HepG2 (cell line): ENCODE results near the gene C2CD3. TPM values are rescaled to one million over a fixed set of nuclear protein-coding genes. Genes with fewer than 3 reads are reported as not detected.
A peak's percentile ranks its signal among the peaks of the same experiment; 100 is the strongest.

Experiments used
- ATAC-seq: fragments of 200-7000 bp; cut with Tn5 transposase; 3 replicates; pipeline ENCODE4 v1.9.1; 2020; ENCODE audit warnings: mild to moderate bottlenecking, moderate library complexity
- BruUV-seq: library from RNA; stranded (reverse); fragments of 400-500 nt; replicated peaks from 2 replicates; lab custom pipeline; 2021; lab: Mats Ljungman, UMichigan
- CTCF ChIA-PET: fragments of 300-600 bp; formaldehyde crosslinking; extraction: SDS; loops from one replicate; lab custom pipeline; 2021; ENCODE audit warnings: low total read pairs, inconsistent platforms, low intra/inter-chr PET ratio; lab: Yijun Ruan, JAX
- POLR2A ChIA-PET: fragments of 350-600 bp; sonication (Branson Sonifier 250); formaldehyde crosslinking; loops from one replicate; lab custom pipeline; 2020; ENCODE audit warnings: antibody characterized with exemption, inconsistent platforms; lab: Yijun Ruan, JAX
- DNase-seq: peaks from one replicate; pipeline ENCODE4 v3.0.0-alpha.2; 2015; ENCODE audit warnings: low spot score
- FAIRE-seq: peaks from 3 replicates; lab custom pipeline; 2011; peaks lifted over from hg19 to GRCh38; lab: Jason Lieb, UNC
- H2AFZ ChIP-seq: one replicate; pipeline ENCODE4 v1.6.1; 2011; ENCODE audit warnings: low read length, inconsistent platforms
- H3K27ac ChIP-seq: fragments of 300-600 bp; 3 replicates; pipeline ENCODE4 v1.8.0; 2011; ENCODE audit warnings: mixed run types, mild to moderate bottlenecking, mixed read lengths, low read length, inconsistent platforms; ENCODE audit not compliant: insufficient read depth; ENCODE audit errors: extremely low read length
- H3K27me3 ChIP-seq, 2 experiments: fragments of 200-600 bp in 1 of 2; 2 replicates in 1 of 2; 3 replicates in 1 of 2; pipeline versions ENCODE4 v1.6.0 to v1.8.0; 2011; ENCODE audit warnings: low read length in 2 of 2, mild to moderate bottlenecking in 2 of 2, moderate library complexity in 2 of 2, inconsistent platforms in 1 of 2; ENCODE audit not compliant: insufficient read depth in 2 of 2, control insufficient read depth in 1 of 2
- H3K36me3 ChIP-seq, 2 experiments: fragments of 200-600 bp in 1 of 2; replicated peaks in 1 of 2; 2 replicates in 1 of 2; 3 replicates in 1 of 2; pipeline versions ENCODE4 v1.5.1 to v1.8.0; 2011; ENCODE audit warnings: low read length in 2 of 2, inconsistent platforms in 1 of 2; ENCODE audit not compliant: insufficient read depth in 2 of 2, control insufficient read depth in 1 of 2
- H3K4me1 ChIP-seq: 2 replicates; pipeline ENCODE4 v1.5.1; 2012; ENCODE audit warnings: low read length, inconsistent platforms; ENCODE audit not compliant: insufficient read depth
- H3K4me2 ChIP-seq: 2 replicates; pipeline ENCODE4 v1.6.0; 2011; ENCODE audit warnings: low read depth, low read length, inconsistent platforms
- H3K4me3 ChIP-seq, 3 experiments: fragments of 200-600 bp in 1 of 3; sonication (generic), shearing (Covaris generic) in 1 of 3; replicated peaks in 1 of 3; 2 replicates each; pipeline ENCODE4 v1.5.1; 2011 to 2016; ENCODE audit warnings: low read length in 3 of 3, inconsistent platforms in 2 of 3, low read depth in 2 of 3, mild to moderate bottlenecking in 2 of 3, control low read depth in 1 of 3, mixed read lengths in 1 of 3; ENCODE audit not compliant: insufficient read depth in 1 of 3
- H3K79me2 ChIP-seq: one replicate; pipeline ENCODE4 v1.6.1; 2011; ENCODE audit warnings: low read length, inconsistent platforms; ENCODE audit not compliant: insufficient read depth
- H3K9ac ChIP-seq: 2 replicates; pipeline ENCODE4 v1.6.0; 2011; ENCODE audit warnings: mild to moderate bottlenecking, low read depth, low read length, inconsistent platforms; ENCODE audit not compliant: insufficient read depth
- H3K9me3 ChIP-seq: 2 replicates; pipeline ENCODE4 v1.5.1; 2012; ENCODE audit warnings: mild to moderate bottlenecking, low read length
- H4K20me1 ChIP-seq: 2 replicates; pipeline ENCODE4 v1.6.0; 2011; ENCODE audit warnings: inconsistent platforms, mild to moderate bottlenecking, low read length, moderate library complexity; ENCODE audit not compliant: insufficient read depth
- CBX5 ChIP-seq: sonication (generic); formaldehyde crosslinking; IDR thresholded peaks from 2 replicates; pipeline ENCODE4 v1.4.0; 2020; ENCODE audit warnings: missing genetic modification reagents, borderline replicate concordance
- CREM ChIP-seq, 2 experiments: sonication (generic) in 1 of 2; formaldehyde crosslinking in 1 of 2; IDR thresholded peaks; 2 replicates each; pipeline versions ENCODE4 v1.4.0 to v1.6.1; 2016 to 2020; ENCODE audit warnings: antibody characterized with exemption in 1 of 2, mild to moderate bottlenecking in 1 of 2, missing genetic modification reagents in 1 of 2
- ESRRA ChIP-seq: sonication (generic); formaldehyde crosslinking; IDR thresholded peaks from 2 replicates; pipeline ENCODE4 v1.5.1; 2020; ENCODE audit warnings: mild to moderate bottlenecking, low read depth, missing genetic modification reagents
- FOXJ3 ChIP-seq: sonication (generic); formaldehyde crosslinking; IDR thresholded peaks from 2 replicates; pipeline ENCODE4 v1.4.0; 2020; ENCODE audit warnings: missing genetic modification reagents, mild to moderate bottlenecking, borderline replicate concordance
- HNF4A ChIP-seq: sonication (generic); formaldehyde crosslinking; IDR thresholded peaks from 2 replicates; pipeline ENCODE4 v1.4.0; 2020; ENCODE audit warnings: missing genetic modification reagents
- HNF4G ChIP-seq, 2 experiments: sonication (generic) in 1 of 2; formaldehyde crosslinking in 1 of 2; IDR thresholded peaks; 2 replicates each; pipeline versions ENCODE4 v1.4.0 to v1.6.1; 2011 to 2020; ENCODE audit warnings: borderline replicate concordance in 2 of 2, low read depth in 2 of 2, mild to moderate bottlenecking in 2 of 2, low read length in 1 of 2, missing genetic modification reagents in 1 of 2, moderate library complexity in 1 of 2
- NBN ChIP-seq: fragments of 450-650 bp; conservative IDR thresholded peaks from 2 replicates; pipeline ENCODE4 v1.6.1; 2017
- PBX2 ChIP-seq: IDR thresholded peaks from 2 replicates; pipeline ENCODE4 v1.6.1; 2016; ENCODE audit warnings: control low read depth
- TEAD3 ChIP-seq: optimal IDR thresholded peaks from 2 replicates; pipeline ENCODE3; 2016; ENCODE audit warnings: borderline replicate concordance
- TFAP4 ChIP-seq: sonication (generic); IDR thresholded peaks from 2 replicates; pipeline ENCODE4 v1.6.1; 2016; ENCODE audit warnings: low read depth, borderline replicate concordance
- ZFP41 ChIP-seq: sonication (generic); formaldehyde crosslinking; IDR thresholded peaks from 2 replicates; pipeline ENCODE4 v1.4.0; 2020; ENCODE audit warnings: mild to moderate bottlenecking, missing genetic modification reagents, borderline replicate concordance
- ZNF263 ChIP-seq: sonication (generic); formaldehyde crosslinking; IDR thresholded peaks from 2 replicates; pipeline ENCODE4 v1.4.0; 2020; ENCODE audit warnings: missing genetic modification reagents
- ZNF616 ChIP-seq: sonication (generic); formaldehyde crosslinking; IDR thresholded peaks from 2 replicates; pipeline ENCODE4 v1.5.0; 2020; ENCODE audit warnings: low read depth, mild to moderate bottlenecking, missing genetic modification reagents
- ZNF773 ChIP-seq: sonication (generic); formaldehyde crosslinking; IDR thresholded peaks from 2 replicates; pipeline ENCODE4 v1.4.0; 2020; ENCODE audit warnings: missing genetic modification reagents, borderline replicate concordance
- ZNF800 ChIP-seq: sonication (generic); formaldehyde crosslinking; IDR thresholded peaks from 2 replicates; pipeline ENCODE4 v1.4.0; 2020; ENCODE audit warnings: missing genetic modification reagents
- WGBS: methylation state at CpG from one replicate; pipeline ENCODE4 v1.1.6; 2017; ENCODE audit warnings: low lambda C conversion rate; 5-methylcytosine and 5-hydroxymethylcytosine counted together
- in situ Hi-C: cut with HindIII; loops from 2 replicates; pipeline ENCODE4 v1.10.0; 2017; ENCODE audit warnings: low pct_unique_long_range_greater_than_20kb; ENCODE audit not compliant: extremely low pct_ligation_motif_present
- intact Hi-C: fragments of 100-400 bp; cut with micrococcal nuclease; formaldehyde crosslinking; loops from one replicate; pipeline ENCODE4 v1.10.0; 2022; ENCODE audit not compliant: unreplicated experiment
- polyA plus RNA-seq, 8 experiments: library from polyadenylated mRNA; depleted of rRNA in 3 of 8; stranded (reverse) in 7 of 8; unstranded in 1 of 8; fragments of >200 nt; fragmentation: Illumina TruSeq in 4 of 8; extraction: Trizol in 4 of 8; gene quantifications; 2 replicates each; pipeline versions ENCODE4 v1.2.1 to v1.2.3, GENCODE V29; 2011 to 2016; ENCODE audit warnings: low read depth in 4 of 8, missing spikeins in 1 of 8, mixed read lengths in 1 of 8; ENCODE audit not compliant: insufficient read depth in 1 of 8
- total RNA-seq, 5 experiments: library from RNA; depleted of rRNA; stranded (reverse); fragments of >200 nt; fragmentation: Illumina TruSeq; extraction: Trizol; gene quantifications; 2 replicates each; pipeline ENCODE4 v1.2.3, GENCODE V29; 2016; ENCODE audit warnings: low read depth in 1 of 5
- TF ChIP-seq, protein P1 (sequence below): sonication (generic); formaldehyde crosslinking; IDR thresholded peaks from 2 replicates; pipeline ENCODE4 v1.4.0; 2020; ENCODE audit warnings: missing genetic modification reagents, borderline replicate concordance

Gene C2CD3
- total and polyA plus RNA-seq, 2 of the 13 experiments (the other 11 are each of a cell fraction or from before 2014, with no cell fraction given), result 5.5 to 6.4 TPM

GRCh38 chr11:73988227-73988626 is 182.6 kb downstream of the C2CD3 start:
- Histone ChIP-seq H3K4me2 (0 out of 2 replicates have a peak overlapping the region, but pooled peaks have one; percentile 27), H3K36me3 (no peaks in the 10 kb centered on the region), H4K20me1 (no peaks in the 10 kb centered on the region), H3K79me2 (no peaks in the 10 kb centered on the region), H2AFZ (no peak overlapping the region), H3K9me3 (no peaks in the 10 kb centered on the region), H3K4me3 (no peak overlapping the region), H3K9ac (no peak overlapping the region), H3K27ac (no peak overlapping the region), H3K4me1 (peaks cover 41% of the 10 kb centered on the region), H3K27me3 (no peaks in the 10 kb centered on the region; a peak in 1 of 5 replicates)
- TF ChIP-seq CREM (IDR thresholded peaks at IDR 0.05) (no peak), CREM (CRISPR knock-in tag; IDR thresholded peaks at IDR 0.05) (no peak), NBN (no peak), HNF4A (CRISPR knock-in tag) (peak; percentile 63; the same call in 1 of the 2 replicates), PBX2 (CRISPR knock-in tag) (no peak), ZNF616 (CRISPR knock-in tag) (no peak), TEAD3 (CRISPR knock-in tag) (peak; percentile 12), CBX5 (CRISPR knock-in tag) (no peak), ESRRA (CRISPR knock-in tag) (no peak), HNF4G (IDR thresholded peaks at IDR 0.05; ENCODE audit: borderline replicate concordance, low read depth, low read length) (no peak), HNF4G (CRISPR knock-in tag; IDR thresholded peaks at IDR 0.05; ENCODE audit: borderline replicate concordance, low read depth) (no peak), TFAP4 (no peak), ZNF800 (CRISPR knock-in tag) (no peak), ZNF773 (no peak), ZNF263 (CRISPR knock-in tag) (peak; percentile 89), FOXJ3 (CRISPR knock-in tag) (no peak), ZFP41 (CRISPR knock-in tag) (no peak)
- TF ChIP-seq, protein P1, sequence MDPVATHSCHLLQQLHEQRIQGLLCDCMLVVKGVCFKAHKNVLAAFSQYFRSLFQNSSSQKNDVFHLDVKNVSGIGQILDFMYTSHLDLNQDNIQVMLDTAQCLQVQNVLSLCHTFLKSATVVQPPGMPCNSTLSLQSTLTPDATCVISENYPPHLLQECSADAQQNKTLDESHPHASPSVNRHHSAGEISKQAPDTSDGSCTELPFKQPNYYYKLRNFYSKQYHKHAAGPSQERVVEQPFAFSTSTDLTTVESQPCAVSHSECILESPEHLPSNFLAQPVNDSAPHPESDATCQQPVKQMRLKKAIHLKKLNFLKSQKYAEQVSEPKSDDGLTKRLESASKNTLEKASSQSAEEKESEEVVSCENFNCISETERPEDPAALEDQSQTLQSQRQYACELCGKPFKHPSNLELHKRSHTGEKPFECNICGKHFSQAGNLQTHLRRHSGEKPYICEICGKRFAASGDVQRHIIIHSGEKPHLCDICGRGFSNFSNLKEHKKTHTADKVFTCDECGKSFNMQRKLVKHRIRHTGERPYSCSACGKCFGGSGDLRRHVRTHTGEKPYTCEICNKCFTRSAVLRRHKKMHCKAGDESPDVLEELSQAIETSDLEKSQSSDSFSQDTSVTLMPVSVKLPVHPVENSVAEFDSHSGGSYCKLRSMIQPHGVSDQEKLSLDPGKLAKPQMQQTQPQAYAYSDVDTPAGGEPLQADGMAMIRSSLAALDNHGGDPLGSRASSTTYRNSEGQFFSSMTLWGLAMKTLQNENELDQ (CRISPR knock-in tag), result no peak
- intact Hi-C loops, result no loop called here
- DNase-seq (peak; percentile 13), ATAC-seq (no peak), FAIRE-seq (no peak)
- BruUV-seq, result no TSS peak
- in situ Hi-C loops, result no loop called here
- POLR2A ChIA-PET, result no interaction called here
- CTCF ChIA-PET, result no interaction called here
- WGBS, result 28% methylated on average over 7 of the region's 7 CpGs
